Islet precursor cell (in vitro differentiated cells): Measurements from ENCODE around the gene SOX8.

ENCODE experiments used
- DNase-seq: peaks from one replicate; pipeline ENCODE4 v3.0.0-alpha.2; 2018

The SOX8 gene

GRCh38 chr16:989354-989814 is 7.8 kb downstream of the SOX8 start:
- no peak for DNase-seq

- DNase-seq, result no peak
Observed at GRCh38 chr16:990516-991291, 9.1 kb downstream of the SOX8 start.

DNA sequence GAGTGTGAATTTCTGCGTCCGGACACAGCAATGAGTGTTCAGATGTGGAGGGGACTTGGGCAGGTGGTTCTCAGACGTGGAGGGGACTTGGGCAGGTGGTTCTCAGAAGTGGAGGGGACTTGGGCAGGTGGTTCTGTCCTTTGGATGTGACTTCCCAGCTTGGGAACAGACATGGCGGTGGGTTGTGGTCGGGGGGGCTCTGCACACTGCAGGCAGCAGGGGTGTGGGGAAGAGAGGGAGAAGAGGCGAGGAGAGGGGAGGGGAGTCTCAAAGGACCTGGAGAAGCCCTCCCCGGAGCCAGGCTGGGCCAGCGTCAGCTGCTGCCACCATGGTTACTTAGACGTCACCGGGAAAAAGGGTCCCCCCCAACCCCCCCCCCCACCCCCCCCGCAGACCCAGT is 9.8 kb downstream of the SOX8 start:
- DNase-seq, result no peak

GRCh38 chr16:991773-992172 is 10.2 kb downstream of the SOX8 start:
- no peak for DNase-seq

DNA sequence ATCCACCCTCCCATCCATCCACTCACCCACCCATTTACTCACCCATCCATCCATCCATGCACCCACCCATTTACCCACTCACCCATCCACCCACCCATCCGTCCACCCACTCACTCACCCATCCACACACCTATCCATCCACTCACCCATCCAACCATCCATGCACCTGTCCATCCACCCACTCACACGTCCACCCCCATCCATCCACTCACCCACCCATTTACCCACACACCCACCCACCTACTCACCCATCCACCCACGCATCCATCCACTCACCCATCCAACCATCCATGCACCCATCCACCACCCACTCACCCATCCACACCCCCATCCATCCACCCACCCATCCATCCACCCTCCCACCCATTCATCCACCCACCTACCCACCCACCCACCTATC is 12.2 kb downstream of the SOX8 start:
- DNase-seq, result no peak

- DNase-seq, result no peak
Observed at GRCh38 chr16:995087-995486, 13.5 kb downstream of the SOX8 start.

DNA sequence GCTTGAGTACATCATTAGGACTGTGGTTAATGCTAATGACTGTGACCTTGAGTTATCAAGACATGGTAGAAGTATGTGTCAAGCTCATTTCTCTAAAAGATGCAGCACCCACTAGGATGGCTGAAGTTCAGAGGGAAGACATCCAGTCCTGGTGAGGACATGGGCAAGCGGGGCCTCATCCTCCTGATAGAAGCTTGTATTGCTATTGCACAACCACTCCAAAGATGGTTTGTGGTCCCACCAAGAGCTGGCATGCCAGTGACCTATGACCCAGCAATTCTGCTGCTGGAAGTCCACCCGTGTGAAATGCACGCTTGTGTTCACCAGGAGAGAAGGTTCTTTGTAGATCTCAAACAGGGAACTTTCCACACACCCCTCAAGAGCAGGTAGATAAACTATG is 14.2 kb downstream of the SOX8 start:
- no peak for DNase-seq

- no peak for DNase-seq
Observed at GRCh38 chr16:996681-997080, 15.1 kb downstream of the SOX8 start.

GRCh38 chr16:997440-998051 is 16.0 kb downstream of the SOX8 start:
- peak; percentile 90 for DNase-seq

GRCh38 chr16:998211-998610 is 16.6 kb downstream of the SOX8 start:
- no peak for DNase-seq

- no peak for DNase-seq
Observed at GRCh38 chr16:998615-999014, 17.0 kb downstream of the SOX8 start.

DNA sequence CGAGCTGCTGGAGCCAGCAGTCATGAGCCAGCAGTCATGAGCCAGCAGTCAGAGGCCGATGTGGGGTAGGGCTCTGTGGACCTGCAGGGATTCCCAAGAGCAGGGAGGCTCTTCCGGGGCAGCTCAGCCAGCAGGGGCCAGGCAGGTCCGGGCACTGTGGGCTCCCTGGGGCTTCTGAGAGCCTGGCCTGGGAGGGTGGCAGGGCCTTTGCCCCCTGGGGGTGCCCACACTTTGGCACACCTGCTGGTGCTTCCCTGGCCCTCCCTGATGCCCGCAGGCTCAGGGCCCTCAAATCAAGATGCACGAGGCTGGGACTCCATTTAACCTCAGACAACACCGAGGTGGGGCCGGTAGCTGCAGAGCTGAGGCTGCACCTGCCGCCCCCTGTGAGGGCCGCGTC is 18.1 kb downstream of the SOX8 start:
- DNase-seq, result no peak

DNA sequence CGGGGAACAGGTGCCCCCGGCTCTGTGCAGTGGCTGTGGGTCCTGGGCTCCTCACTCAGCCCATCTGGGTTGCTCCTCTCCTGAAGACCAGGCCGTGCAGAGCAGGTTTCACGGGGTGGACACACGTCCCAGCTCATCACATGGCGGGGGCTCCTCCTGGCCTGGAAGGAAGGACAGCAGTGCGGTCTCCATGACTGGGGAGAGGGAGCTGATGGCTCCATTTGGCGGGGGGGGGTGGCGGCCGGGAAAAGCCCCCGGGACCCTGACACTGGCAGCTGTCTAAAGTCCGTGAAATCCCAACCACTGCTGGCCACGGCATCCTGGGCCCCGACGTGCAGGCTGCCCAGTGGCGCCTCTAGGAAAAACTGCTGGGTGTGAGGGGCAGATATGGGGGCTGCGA is 19.0 kb downstream of the SOX8 start:
- no peak for DNase-seq

DNA sequence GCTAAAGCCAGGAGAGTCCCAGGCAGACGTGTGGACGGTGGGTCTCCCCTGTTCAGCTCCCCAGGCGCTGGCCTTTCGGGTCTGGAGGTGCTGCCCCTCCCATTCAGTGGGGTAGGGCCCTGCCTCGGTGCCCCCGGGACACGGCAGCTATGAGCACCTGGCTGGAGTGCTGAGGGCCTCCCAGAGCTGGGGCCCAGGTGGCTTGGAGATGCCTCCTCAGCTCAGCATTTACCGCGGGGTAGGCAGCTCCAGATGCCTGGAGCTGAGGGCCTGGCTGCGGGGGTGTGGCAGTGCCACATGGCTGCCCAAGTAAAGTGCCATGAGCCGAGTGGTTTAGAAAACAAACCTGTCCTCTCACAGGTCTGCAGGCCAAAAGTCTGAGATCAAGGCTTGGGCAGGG is 19.5 kb downstream of the SOX8 start:
- DNase-seq, result no peak

DNA sequence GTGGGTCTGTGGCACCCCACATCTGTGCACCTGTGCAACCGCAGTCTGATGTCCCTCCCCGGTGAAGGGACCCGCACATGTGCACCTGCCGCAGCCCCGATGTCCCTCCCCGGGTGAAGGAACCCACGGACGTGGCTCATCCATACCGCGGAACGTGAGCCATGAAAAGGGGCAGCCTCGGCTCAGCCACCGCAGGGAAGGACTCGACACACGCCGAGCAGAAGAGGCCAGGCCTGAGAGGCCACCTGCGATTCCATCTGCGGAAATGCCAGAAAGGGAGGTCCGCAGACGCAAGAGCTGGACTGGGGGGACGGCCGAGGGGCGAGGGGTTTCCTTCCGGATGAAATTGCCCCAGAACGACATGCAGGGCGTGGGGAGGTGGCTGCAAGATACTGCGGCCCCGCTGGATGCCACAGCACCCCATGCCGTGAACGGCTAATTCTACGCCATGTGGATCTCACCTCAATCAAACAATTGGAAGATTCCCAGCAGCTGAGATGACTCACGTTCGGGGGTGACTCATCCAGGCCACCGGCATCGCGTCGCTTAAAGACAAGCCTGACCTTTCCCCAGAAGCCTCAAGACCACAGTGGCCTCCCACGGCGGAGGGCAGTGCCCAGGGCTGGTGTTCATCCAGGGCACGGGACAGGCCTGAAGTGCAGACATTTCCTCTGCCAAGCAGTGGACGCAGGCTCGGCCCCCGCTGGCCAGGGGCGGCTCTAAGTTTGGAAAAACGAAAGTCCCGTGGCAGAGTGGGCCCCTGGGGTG is 21.0 kb downstream of the SOX8 start:
- DNase-seq, result peak; percentile 86

- DNase-seq, result no peak
Observed at GRCh38 chr16:1003391-1004347, 22.1 kb downstream of the SOX8 start.

DNA sequence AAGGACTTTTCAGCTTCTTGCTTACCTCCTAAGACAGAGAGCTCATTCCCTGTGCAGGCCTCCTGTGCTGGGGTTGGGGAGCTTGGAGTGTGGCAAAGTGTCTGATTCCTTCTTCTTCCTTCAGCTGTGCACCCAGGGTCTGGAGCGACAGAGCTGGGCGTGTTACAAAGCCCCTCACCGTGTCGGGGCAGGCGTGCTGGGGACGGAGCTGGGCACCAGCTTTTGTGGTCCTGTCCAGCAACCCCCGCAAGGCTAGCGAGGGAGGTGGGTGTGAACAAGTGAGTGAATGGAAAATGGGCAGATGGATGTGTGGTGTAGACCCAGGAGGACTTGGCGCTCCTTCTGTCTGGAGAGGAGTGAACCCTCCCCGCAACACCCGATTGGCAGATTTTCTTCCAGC is 23.7 kb downstream of the SOX8 start:
- no peak for DNase-seq

- DNase-seq, result no peak
Observed at GRCh38 chr16:1006781-1007180, 25.2 kb downstream of the SOX8 start.

DNA sequence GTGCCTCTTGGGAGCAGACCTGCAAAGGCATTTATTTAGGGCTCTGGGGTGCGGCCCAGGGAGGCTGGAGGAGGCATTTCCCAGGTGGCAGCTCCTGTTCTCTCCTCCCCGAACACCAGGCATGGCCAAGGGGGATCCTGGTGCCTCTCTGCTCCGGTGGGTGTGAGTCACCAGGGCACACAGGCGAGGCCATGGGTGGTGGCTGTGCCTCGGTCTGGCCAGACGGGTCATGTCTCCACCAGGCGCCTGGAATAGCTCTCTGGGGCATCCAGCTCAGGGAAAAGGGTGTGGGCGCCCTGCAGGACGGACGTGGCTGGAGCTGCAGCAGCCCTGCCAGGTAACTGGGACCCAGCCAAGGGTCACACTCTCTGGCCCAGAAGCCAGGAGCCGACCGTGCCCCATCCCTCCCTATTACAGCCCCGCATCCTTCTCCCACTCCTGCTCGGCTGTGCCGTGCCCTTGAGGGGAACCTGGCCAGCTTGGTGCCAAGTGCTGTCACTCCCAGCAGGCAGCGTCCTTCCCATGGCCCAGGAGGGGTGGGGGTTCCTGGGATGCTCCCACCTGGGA is 25.8 kb downstream of the SOX8 start:
- DNase-seq, result no peak

DNA sequence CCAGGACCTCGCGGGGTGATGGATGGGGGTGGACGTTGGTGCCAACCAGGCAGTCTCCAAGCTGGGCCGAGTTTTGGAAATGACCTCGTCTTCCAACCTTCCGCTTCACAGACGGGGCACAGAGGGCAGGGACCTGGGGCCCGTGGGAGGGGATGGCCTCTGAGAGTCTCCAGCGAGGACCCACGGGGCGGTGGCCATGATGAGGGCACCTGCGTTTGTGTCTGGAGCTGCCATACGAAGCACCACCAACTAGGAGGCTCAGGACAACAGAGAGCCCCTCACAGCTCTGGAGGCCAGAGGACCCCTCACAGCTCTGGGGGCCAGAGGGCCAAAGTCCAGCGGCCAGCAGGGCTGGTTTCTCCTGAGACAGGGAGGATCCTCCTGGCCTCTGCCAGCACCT is 26.5 kb downstream of the SOX8 start:
- no peak for DNase-seq

- DNase-seq, result no peak
Observed at GRCh38 chr16:1009358-1010150, 28.0 kb downstream of the SOX8 start.

DNA sequence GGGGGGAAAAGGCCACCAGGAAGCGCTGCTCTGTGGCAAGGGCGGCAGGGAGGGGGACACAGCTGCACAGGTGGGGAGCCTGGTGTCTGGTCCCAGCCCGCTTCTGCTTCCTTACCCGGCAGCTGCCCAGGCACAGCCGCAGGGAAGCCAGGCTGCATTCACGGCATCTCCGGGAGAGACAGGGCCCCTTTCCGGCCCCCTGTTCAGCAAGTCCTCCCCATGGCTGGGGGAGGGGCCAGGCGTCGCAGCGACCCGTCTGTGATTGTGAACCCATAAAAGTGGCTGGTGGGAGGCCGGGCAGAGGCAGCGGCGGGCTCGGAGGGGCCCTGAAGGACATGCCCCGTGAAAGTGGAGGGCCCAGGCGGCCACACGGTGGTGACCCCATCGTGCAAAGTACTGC is 28.7 kb downstream of the SOX8 start:
- DNase-seq, result no peak
